NB4 (cell line): ENCODE data around the gene CBX5.

Experiments
- MYC ChIP-seq: IDR thresholded peaks from 2 replicates; pipeline ENCODE4 v1.6.1; 2011; ENCODE audit warnings: low read depth, low read length
- POLR2A ChIP-seq: IDR thresholded peaks from 2 replicates; pipeline ENCODE4 v1.6.1; 2011; ENCODE audit warnings: mild to moderate bottlenecking; ENCODE audit not compliant: insufficient read length; ENCODE audit errors: extremely low read depth
- TF ChIP-seq, protein P1 (sequence below): IDR thresholded peaks from one replicate; pipeline ENCODE4 v1.5.1; 2012; ENCODE audit warnings: low read depth, low read length
- TF ChIP-seq, protein P2 (sequence below): IDR thresholded peaks from 2 replicates; pipeline ENCODE4 v1.6.1; 2011; ENCODE audit warnings: low read depth, low read length

DNA sequence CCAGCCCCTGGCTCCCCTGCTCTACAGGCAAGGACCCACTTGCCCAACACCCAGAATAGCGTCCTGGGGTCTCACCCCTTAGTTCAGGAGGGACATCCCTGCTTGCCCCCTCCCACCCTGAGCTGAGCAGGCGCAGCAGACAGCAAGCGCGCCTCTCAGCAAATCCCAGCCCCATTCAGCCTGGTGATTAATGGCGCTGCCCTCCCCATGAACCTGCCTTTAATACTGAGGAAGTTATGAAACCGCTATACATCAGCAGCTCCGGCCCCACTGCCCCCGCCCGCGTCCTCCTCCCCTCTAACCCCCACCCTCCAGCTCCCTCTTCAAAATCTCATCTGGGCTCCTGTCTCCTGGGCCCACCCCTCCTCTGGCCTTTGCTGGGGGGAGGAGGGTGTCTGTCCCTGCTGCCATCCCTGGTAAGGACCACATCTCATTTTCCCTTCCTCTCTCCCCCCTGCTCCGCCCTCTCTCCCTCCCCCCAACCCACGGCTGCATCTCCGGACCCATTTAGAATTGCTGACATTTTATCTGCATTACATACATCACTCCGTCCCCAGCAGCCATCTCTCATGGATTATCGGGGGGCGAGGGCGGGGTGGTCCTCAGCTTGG lies 84.1 kb downstream of the CBX5 start:
- TF ChIP-seq, protein P1, sequence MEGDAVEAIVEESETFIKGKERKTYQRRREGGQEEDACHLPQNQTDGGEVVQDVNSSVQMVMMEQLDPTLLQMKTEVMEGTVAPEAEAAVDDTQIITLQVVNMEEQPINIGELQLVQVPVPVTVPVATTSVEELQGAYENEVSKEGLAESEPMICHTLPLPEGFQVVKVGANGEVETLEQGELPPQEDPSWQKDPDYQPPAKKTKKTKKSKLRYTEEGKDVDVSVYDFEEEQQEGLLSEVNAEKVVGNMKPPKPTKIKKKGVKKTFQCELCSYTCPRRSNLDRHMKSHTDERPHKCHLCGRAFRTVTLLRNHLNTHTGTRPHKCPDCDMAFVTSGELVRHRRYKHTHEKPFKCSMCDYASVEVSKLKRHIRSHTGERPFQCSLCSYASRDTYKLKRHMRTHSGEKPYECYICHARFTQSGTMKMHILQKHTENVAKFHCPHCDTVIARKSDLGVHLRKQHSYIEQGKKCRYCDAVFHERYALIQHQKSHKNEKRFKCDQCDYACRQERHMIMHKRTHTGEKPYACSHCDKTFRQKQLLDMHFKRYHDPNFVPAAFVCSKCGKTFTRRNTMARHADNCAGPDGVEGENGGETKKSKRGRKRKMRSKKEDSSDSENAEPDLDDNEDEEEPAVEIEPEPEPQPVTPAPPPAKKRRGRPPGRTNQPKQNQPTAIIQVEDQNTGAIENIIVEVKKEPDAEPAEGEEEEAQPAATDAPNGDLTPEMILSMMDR: no peak
- TF ChIP-seq MYC (no peak), POLR2A (no peak)
- TF ChIP-seq, protein P2, sequence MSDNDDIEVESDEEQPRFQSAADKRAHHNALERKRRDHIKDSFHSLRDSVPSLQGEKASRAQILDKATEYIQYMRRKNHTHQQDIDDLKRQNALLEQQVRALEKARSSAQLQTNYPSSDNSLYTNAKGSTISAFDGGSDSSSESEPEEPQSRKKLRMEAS: no peak
